Activated CD4-positive, CD25-positive, alpha-beta regulatory T cell treated with anti-CD3 and anti-CD28 coated beads, Interleukin-2, amount 50 U/mL, for 24 hours (primary cell): Measurements from ENCODE around the gene PPP1R15B.
A peak's percentile ranks its signal among the peaks of the same experiment; 100 is the strongest.
"Not testable (repeated sequence)": the region's sequence is repeated elsewhere in the genome, so short reads cannot be mapped to it uniquely, and the experiment has no call there.

Source experiments
- ATAC-seq, 2 donors: fragments of 150-1000 bp; cut with Tn5 transposase; one replicate each; pipeline ENCODE4 v1.10.0; 2021; ENCODE audit warnings: mild to moderate bottlenecking in 1 of 2, moderate library complexity in 1 of 2

The PPP1R15B gene

GRCh38 chr1:204443871-204444581, 32.4 kb upstream of the PPP1R15B start:
- ATAC-seq = peak; percentile 74 to 87

- ATAC-seq = no peak
Measured at GRCh38 chr1:204443260-204443619, 31.6 kb upstream of the PPP1R15B start.

DNA sequence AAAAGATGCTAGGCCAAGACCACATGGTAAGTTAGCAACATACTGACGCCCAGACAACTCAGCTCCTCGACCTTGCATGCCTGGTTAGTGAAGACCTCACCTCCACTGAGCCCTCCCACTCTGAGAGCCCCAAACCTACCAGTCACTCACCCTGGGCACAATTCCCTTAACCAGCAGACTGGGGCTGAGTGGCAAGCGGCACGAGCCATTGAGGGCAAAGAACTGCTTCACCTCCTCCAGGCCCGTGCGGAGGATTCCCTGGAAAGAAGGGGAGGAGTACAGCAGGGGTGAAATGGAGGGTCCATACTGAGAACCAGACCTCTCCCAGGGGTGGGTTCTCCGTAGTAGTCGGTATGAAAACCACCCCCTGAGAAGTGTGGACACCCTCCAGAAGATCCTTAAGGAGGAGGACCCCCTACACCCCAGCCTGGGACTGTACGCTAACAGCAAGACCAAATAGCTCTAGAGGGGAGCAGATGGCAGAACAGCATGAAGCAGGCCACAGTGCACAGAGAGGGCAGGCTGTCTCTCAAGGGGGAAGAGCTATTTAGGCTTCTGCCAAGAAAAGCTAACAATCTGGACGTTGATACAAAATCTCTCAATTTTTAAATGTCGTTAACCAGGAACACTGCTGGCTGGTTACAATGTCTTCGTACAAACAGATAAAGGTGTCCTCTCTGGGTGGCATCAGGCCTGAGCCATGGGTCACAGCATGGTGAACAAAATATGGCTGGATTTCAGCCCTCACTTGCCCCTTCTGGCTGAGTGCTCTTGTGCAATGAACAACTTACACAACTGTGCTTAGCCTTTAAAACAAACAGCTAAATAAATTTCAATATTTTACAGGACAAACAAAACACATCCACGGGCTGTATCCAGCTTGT, 31.0 kb upstream of the PPP1R15B start:
- no peak for ATAC-seq

DNA sequence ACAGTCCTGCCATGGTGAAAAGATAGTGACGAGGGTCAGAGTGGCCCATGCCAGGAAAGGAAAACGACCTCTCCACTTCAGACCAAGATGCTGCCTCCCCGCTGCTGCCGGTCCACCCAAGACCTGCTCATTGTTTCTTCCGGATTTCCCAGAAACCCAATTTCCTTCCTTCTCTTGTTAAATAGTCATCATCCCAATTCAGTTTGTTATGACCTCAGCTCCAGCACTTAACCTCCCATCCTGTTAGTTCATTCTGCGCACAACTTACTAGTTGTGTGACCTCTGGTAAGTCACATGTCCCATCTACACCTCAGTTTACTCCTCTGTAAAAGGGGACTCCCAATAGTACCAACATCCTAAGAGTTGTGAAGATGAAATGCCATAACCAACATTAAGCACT, 29.9 kb upstream of the PPP1R15B start:
- ATAC-seq = no peak

- no peak for ATAC-seq
Measured at GRCh38 chr1:204439621-204440375, 28.2 kb upstream of the PPP1R15B start.

DNA sequence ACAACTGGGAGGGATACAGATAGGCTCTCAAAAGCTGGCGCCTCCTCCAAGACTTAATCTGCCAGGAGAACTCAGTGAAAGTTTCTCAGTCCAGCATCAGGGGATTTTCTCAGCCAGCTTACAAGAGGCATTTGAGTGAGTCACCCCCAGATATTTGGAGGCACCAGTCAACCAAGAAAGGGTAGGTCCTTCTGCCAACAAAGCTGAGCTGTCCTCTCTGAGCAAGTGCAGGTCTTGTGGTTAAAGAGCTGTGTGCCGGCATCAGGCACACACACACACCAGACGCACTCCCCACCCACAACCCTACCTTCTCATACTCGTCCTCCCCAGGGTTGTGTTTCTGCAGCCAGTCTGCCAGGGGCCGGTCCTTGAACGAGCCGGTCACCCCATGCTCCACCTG, 27.0 kb upstream of the PPP1R15B start:
- ATAC-seq = peak; percentile 58 to 77

DNA sequence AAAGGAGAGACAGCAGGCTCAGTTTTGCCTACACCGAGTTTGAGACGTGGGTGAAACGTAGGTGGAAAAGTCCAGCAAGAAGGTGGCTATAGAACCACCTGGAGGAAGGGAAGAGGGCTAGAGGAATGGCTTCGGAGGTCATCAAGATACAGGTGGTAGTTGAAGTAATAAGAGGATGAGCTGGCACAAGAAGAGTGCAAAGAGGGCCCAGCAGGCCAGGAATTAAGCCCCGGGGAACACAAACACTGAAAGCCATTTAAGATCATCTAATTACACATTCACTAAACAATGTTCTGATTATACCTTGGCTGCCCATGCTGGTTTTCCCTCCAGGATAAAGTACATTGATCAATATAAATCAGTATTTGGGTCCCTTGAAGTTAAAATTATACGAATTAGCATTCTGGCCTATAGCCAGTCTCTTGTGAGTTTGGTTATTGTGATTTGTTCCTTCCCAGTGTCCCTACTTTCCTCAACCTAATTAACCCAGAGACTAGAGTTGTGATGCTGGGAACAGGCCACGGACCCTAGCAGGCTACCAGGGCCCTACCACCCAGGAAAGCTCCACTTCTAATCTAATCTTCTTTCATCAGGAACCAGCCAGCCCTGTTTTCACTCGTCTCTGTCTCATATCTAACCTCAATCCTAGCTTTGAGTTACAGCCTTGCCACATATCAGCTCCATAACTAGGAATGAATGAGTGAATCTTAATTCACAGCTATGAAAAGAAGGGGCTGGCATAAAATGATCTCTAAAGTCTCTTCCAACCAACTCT, 26.4 kb upstream of the PPP1R15B start:
- no peak for ATAC-seq

- ATAC-seq = no peak
Measured at GRCh38 chr1:204435872-204436271, 24.3 kb upstream of the PPP1R15B start.

DNA sequence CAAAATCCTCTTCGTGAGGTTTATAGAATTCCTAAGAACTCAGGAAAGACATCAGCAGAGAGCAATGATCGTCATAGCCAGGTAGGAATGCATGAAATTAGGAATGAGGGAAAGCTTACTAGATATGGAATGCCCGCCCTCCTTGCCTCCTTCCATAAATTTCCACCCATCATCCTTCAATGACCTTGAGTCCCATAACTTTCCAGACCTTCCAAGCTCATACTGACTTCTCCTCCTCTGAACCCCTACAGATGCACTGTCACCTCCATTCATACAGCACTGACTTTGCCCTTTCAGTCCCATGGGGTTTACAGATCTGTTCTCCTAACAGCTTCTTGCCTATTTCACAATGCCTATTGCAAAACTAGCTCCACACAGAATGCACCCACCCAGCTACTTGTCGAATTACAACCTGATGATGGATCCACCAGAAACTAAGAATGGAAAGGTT, 23.8 kb upstream of the PPP1R15B start:
- no peak for ATAC-seq

DNA sequence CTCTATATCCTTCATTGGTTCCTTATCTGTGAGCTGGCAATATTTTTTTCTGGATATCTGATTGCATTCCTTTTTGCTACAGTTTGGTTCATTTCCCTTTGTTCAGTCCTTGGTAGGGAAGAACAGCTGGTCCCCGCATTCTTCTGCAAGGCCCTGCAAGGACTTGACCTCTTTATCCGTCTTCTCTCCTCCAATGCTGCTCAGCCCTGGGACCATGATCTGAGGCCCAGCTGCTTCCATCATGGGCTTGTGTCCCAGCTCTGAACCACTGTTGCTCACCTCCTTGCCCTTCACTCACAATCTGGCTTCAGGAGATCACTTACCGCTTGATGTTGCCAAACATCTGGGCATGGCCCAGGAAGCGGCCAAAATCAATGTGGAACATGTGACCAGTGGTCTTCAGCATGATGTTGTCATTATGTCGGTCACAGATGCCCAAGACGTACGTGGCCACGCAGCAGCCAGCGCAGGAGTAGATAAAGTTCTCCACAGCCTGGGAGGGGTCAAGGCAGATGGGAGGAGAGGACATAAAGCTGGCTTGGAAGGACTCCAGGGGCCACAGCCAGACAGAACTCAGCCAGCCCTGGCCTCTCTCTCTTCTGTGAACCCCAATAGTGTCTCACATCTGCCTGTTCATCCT, 22.6 kb upstream of the PPP1R15B start:
- ATAC-seq = no peak

DNA sequence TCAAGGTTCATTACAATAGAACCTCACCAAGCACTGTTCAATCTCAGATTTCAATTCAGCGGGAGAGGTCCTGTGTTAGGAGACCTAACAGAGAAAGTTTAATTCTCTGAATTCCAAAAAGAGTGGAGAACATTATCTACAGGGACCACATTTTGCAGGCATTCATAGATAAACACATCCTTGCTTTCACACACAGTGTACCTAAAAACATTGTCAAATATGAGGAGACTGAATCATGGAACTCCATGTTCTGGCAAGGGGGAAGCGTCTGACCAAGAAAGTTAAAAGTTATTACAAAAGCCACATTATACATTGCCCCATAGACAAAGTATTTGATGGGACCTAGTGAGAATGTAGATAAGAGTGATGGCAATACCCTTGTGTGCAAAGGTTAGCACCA, 21.1 kb upstream of the PPP1R15B start:
- ATAC-seq = no peak

- ATAC-seq = peak; percentile 76
Measured at GRCh38 chr1:204431310-204432184, 19.9 kb upstream of the PPP1R15B start.

DNA sequence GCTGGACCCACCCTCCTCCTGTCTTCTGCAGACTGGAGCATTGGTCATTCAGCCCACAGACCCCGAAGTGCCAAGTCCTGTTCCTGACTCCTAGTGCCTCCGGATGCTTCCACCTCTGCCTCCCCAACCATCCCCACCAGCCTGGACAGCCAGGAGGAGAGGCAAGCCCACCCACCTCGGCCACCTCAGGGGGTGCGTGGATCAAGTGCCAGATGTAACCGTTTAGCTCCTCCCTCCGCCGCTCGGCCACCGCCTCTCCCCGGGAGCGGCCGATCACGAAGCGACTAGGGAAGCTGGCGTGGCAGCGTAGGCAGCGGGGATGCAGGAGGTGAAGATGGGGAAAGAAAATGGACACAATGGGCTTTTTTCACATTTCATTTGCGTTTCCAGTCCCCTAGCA, 18.1 kb upstream of the PPP1R15B start:
- ATAC-seq = no peak

DNA sequence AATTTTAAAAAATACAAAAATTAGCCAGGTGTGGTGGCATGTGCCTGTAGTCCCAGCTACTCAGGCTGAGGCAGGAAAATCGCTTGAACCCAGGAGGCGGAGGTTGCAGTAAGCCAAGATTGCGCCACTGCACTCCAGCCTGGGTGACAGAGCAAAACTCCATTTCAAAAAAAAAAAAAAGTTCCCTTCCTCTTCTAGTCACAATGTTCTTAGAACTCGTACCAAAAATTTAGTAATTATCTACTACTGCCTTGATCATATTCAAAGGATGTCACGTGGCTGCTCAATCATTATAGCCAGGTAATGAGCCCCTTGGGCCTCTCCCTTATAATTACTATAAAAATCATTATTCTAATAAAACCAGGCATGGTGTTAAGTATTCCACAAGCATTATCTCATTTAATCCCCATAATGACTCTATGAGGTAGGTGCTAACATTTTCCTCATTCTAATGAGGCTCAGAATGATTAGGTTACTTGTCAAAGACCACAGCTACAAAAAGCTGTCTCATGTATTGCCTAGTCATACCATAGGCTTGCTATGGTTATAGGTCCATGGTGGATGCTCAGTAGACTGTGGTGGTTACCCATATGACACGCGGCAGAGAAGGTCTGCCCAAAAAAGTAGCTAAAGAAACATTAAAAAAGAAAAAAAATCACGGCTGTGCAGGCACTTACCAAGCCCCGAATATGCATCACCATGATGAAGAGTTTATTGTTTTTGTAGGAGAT, 15.5 kb upstream of the PPP1R15B start:
- ATAC-seq = peak in 1 of 2 donors; percentile 49

DNA sequence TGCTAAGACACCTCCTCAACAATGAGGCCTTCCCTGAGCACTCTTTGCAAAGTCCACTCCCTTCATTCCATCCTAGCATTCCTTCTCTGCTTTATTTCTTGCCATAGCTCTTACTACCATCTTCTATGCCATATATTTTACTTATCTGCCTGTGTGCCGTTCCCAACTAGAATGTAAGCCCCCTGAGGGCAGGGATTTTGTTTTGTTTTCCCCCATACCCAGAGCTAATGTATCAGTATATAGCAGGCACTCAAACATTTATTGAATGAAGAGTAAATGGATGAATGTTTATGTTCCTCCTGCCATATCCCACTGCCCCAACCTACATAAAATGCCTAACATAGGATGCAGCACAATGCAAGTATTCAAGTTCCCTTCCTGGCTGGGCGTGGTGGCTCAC, 14.9 kb upstream of the PPP1R15B start:
- ATAC-seq = no peak

DNA sequence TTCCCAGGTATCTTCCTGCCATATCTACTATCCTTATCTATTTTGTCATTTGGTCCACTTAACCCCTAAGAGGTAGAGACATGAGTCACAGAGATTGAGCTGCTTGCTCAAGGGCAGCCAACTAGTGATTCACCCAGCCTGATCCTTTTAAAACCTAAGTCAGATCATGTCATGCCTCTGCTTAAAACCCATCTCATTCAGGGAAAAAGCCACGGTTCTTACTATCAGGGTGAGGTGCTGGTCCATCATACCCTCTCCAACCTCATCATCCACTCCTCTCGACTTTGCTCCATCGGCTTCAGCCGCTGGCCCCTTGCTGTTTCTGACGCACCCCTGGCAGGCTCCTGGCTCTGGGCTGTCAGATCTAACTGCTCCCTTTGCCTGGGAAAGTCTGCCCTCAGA, 14.4 kb upstream of the PPP1R15B start:
- peak; percentile 48 to 49 for ATAC-seq

GRCh38 chr1:204424621-204425020, 13.0 kb upstream of the PPP1R15B start:
- no peak for ATAC-seq

GRCh38 chr1:204422061-204422705, 10.6 kb upstream of the PPP1R15B start:
- ATAC-seq = not testable (repeated sequence)

- ATAC-seq = no peak
Measured at GRCh38 chr1:204421441-204421840, 9.8 kb upstream of the PPP1R15B start.
